SK-N-SH (cell line): ENCODE results near the gene SULF2. TPM values are rescaled to one million over a fixed set of nuclear protein-coding genes. Genes with fewer than 3 reads are reported as not detected.

ENCODE experiments used
- CTCF ChIA-PET: fragments of 300-600, 350-600 bp; formaldehyde crosslinking; extraction: SDS; loops from one replicate; lab custom pipeline; 2021; lab: Yijun Ruan, JAX
- POLR2A ChIA-PET: fragments of 350-600 bp; sonication (Branson Sonifier 250); formaldehyde crosslinking; extraction: SDS; loops from one replicate; lab custom pipeline; 2020; ENCODE audit warnings: antibody characterized with exemption, inconsistent platforms; lab: Yijun Ruan, JAX
- DNase-seq: peaks from one replicate; pipeline ENCODE4 v3.0.0; 2012
- H2AFZ ChIP-seq: fragments of 200-600 bp; sonication (generic); 2 replicates; pipeline ENCODE4 v1.8.1; 2016; ENCODE audit warnings: antibody characterized with exemption, mild to moderate bottlenecking, low read depth
- H3F3A ChIP-seq: fragments of 200-600 bp; sonication (generic); replicated peaks from 2 replicates; pipeline ENCODE3; 2016; ENCODE audit warnings: antibody characterized with exemption, mild to moderate bottlenecking; ENCODE audit not compliant: insufficient read depth
- H3K27ac ChIP-seq, 2 experiments: fragments of 200-500 bp in 1 of 2; fragments of 200-600 bp in 1 of 2; sonication (Bioruptor generic) in 1 of 2; sonication (generic), shearing (Covaris generic) in 1 of 2; 2 replicates each; pipeline versions ENCODE4 v1.5.1 to v1.6.1; 2014 to 2016; ENCODE audit warnings: low read depth in 2 of 2, inconsistent platforms in 1 of 2, low read length in 1 of 2, mild to moderate bottlenecking in 1 of 2, mixed read lengths in 1 of 2
- H3K27me3 ChIP-seq: fragments of 200-600 bp; sonication (generic), shearing (Covaris generic); 2 replicates; pipeline ENCODE4 v1.6.1; 2016; ENCODE audit warnings: mixed run types; ENCODE audit not compliant: insufficient read depth
- H3K36me3 ChIP-seq, 2 experiments: fragments of 200-500 bp in 1 of 2; fragments of 200-600 bp in 1 of 2; sonication (Bioruptor generic) in 1 of 2; sonication (generic) in 1 of 2; replicated peaks in 1 of 2; 2 replicates each; pipeline versions ENCODE3 to v1.5.1; 2014 to 2016; ENCODE audit warnings: low read length in 1 of 2, mild to moderate bottlenecking in 1 of 2; ENCODE audit not compliant: insufficient read depth in 2 of 2, control insufficient read depth in 1 of 2
- H3K4me1 ChIP-seq, 2 experiments: fragments of 200-500 bp in 1 of 2; fragments of 200-600 bp in 1 of 2; sonication (Bioruptor generic) in 1 of 2; sonication (generic), shearing (Covaris generic) in 1 of 2; 2 replicates each; pipeline versions ENCODE4 v1.5.1 to v1.6.1; 2014 to 2016; ENCODE audit warnings: low read depth in 1 of 2, low read length in 1 of 2, mixed run types in 1 of 2; ENCODE audit not compliant: insufficient read depth in 2 of 2, control insufficient read depth in 1 of 2
- H3K4me2 ChIP-seq: fragments of 200-600 bp; sonication (generic), shearing (Covaris generic); 2 replicates; pipeline ENCODE4 v1.6.1; 2017; ENCODE audit warnings: mixed run types
- H3K4me3 ChIP-seq, 2 experiments: fragments of 200-500 bp in 1 of 2; fragments of 200-600 bp in 1 of 2; sonication (Bioruptor generic) in 1 of 2; sonication (generic), shearing (Covaris generic) in 1 of 2; 2 replicates each; pipeline versions ENCODE4 v1.5.1 to v1.8.1; 2014 to 2016; ENCODE audit warnings: low read depth in 2 of 2, inconsistent platforms in 1 of 2, low read length in 1 of 2, mild to moderate bottlenecking in 1 of 2, mixed read lengths in 1 of 2, moderate library complexity in 1 of 2
- H3K79me2 ChIP-seq: fragments of 200-600 bp; sonication (generic); 2 replicates; pipeline ENCODE4 v1.8.1; 2017; ENCODE audit warnings: mild to moderate bottlenecking; ENCODE audit not compliant: insufficient read depth
- H3K9ac ChIP-seq: fragments of 200-600 bp; sonication (generic); 2 replicates; pipeline ENCODE4 v1.6.1; 2017; ENCODE audit warnings: mixed run types
- H3K9me2 ChIP-seq: fragments of 200-600 bp; sonication (generic); 2 replicates; pipeline ENCODE4 v1.6.1; 2017; ENCODE audit warnings: mixed run types
- H3K9me3 ChIP-seq: fragments of 200-600 bp; sonication (generic); 2 replicates; pipeline ENCODE4 v1.6.1; 2017; ENCODE audit warnings: mixed run types, mild to moderate bottlenecking, moderate library complexity
- H4K20me1 ChIP-seq: fragments of 200-600 bp; sonication (generic); 2 replicates; pipeline ENCODE4 v1.6.1; 2017; ENCODE audit warnings: mild to moderate bottlenecking, mixed run types; ENCODE audit not compliant: insufficient read depth
- FOSL2 ChIP-seq: IDR thresholded peaks from 2 replicates; pipeline ENCODE4 v1.4.0; 2012; ENCODE audit warnings: low read depth, mild to moderate bottlenecking, moderate library complexity, borderline replicate concordance
- FOXJ3 ChIP-seq: sonication (generic); formaldehyde crosslinking; IDR thresholded peaks from 2 replicates; pipeline ENCODE4 v1.5.1; 2020; ENCODE audit warnings: mild to moderate bottlenecking, missing genetic modification reagents
- GABPA ChIP-seq: IDR thresholded peaks from 2 replicates; pipeline ENCODE4 v1.4.0; 2012; ENCODE audit warnings: low read depth, mild to moderate bottlenecking
- GATA2 ChIP-seq: sonication (generic); formaldehyde crosslinking; IDR thresholded peaks from 2 replicates; pipeline ENCODE4 v1.5.0; 2020; ENCODE audit warnings: mild to moderate bottlenecking, missing genetic modification reagents
- JUND ChIP-seq: IDR thresholded peaks from 2 replicates; pipeline ENCODE4 v1.4.0; 2012
- MEF2A ChIP-seq: IDR thresholded peaks from 2 replicates; pipeline ENCODE4 v1.4.0; 2012; ENCODE audit warnings: low read depth, borderline replicate concordance
- NRF1 ChIP-seq: IDR thresholded peaks from 2 replicates; pipeline ENCODE4 v1.6.1; 2012; ENCODE audit warnings: low read depth, mild to moderate bottlenecking, low read length
- RAD21 ChIP-seq: IDR thresholded peaks from 2 replicates; pipeline ENCODE4 v1.6.1; 2012; ENCODE audit warnings: mild to moderate bottlenecking, low read length
- SIN3A ChIP-seq: IDR thresholded peaks from 2 replicates; pipeline ENCODE4 v1.6.1; 2012; ENCODE audit warnings: low read depth, mild to moderate bottlenecking, low read length, moderate library complexity, borderline replicate concordance
- TAF1 ChIP-seq: IDR thresholded peaks from 2 replicates; pipeline ENCODE4 v1.6.1; 2012; ENCODE audit warnings: low read depth, mild to moderate bottlenecking, low read length, moderate library complexity, borderline replicate concordance
- TEAD4 ChIP-seq: IDR thresholded peaks from 2 replicates; pipeline ENCODE4 v1.4.0; 2012; ENCODE audit warnings: mild to moderate bottlenecking, borderline replicate concordance; ENCODE audit not compliant: insufficient read depth
- WGBS: methylation state at CpG from one replicate; pipeline ENCODE4 v1.1.6; 2017; ENCODE audit warnings: low lambda C conversion rate; 5-methylcytosine and 5-hydroxymethylcytosine counted together
- polyA plus RNA-seq, 3 experiments: library from polyadenylated mRNA; depleted of rRNA; stranded (reverse); fragments of >200 nt; gene quantifications; 2 replicates each; pipeline ENCODE4 v1.2.3, GENCODE V29; 2012
- TF ChIP-seq, protein P1 (sequence below): IDR thresholded peaks from 2 replicates; pipeline ENCODE4 v1.4.0; 2012; ENCODE audit warnings: low read depth, borderline replicate concordance
- TF ChIP-seq, protein P2 (sequence below): IDR thresholded peaks from 2 replicates; pipeline ENCODE4 v1.6.1; 2012; ENCODE audit warnings: mild to moderate bottlenecking, low read depth, low read length, moderate library complexity

SULF2 gene
- polyA plus RNA-seq, 1 of the 3 experiments (the other 2 are of a cell fraction), result 20.2 TPM

DNA sequence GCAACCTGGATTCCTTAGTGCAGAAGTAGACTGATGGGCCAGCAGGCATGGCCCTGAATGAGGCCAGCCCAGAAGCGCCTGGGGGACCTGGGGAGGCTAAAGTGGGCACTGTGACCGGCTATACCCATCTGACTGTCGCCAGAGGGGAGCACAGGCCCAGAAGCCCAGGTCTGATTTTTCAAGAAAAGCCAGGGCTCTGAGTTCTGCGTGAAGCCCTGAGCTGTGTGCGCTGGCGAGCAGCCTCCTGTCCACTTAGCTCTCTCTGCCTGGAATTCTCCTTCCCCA is 111.7 kb downstream of the SULF2 start:
- no peak overlapping the region for H3K4me2 ChIP-seq
- TF ChIP-seq GATA2 (CRISPR knock-in tag), result no peak
- no peak for TF ChIP-seq GABPA
- TF ChIP-seq, protein P1, sequence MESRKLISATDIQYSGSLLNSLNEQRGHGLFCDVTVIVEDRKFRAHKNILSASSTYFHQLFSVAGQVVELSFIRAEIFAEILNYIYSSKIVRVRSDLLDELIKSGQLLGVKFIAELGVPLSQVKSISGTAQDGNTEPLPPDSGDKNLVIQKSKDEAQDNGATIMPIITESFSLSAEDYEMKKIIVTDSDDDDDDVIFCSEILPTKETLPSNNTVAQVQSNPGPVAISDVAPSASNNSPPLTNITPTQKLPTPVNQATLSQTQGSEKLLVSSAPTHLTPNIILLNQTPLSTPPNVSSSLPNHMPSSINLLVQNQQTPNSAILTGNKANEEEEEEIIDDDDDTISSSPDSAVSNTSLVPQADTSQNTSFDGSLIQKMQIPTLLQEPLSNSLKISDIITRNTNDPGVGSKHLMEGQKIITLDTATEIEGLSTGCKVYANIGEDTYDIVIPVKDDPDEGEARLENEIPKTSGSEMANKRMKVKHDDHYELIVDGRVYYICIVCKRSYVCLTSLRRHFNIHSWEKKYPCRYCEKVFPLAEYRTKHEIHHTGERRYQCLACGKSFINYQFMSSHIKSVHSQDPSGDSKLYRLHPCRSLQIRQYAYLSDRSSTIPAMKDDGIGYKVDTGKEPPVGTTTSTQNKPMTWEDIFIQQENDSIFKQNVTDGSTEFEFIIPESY, result no peak
- TF ChIP-seq FOXJ3 (CRISPR knock-in tag), result no peak
- no peak for TF ChIP-seq TAF1
- TF ChIP-seq NRF1, result no peak
- TF ChIP-seq MEF2A, result no peak
- TF ChIP-seq FOSL2, result no peak
- no peak for TF ChIP-seq SIN3A
- no peak for TF ChIP-seq RAD21
- TF ChIP-seq JUND, result no peak
- TF ChIP-seq TEAD4, result no peak
- TF ChIP-seq, protein P2, sequence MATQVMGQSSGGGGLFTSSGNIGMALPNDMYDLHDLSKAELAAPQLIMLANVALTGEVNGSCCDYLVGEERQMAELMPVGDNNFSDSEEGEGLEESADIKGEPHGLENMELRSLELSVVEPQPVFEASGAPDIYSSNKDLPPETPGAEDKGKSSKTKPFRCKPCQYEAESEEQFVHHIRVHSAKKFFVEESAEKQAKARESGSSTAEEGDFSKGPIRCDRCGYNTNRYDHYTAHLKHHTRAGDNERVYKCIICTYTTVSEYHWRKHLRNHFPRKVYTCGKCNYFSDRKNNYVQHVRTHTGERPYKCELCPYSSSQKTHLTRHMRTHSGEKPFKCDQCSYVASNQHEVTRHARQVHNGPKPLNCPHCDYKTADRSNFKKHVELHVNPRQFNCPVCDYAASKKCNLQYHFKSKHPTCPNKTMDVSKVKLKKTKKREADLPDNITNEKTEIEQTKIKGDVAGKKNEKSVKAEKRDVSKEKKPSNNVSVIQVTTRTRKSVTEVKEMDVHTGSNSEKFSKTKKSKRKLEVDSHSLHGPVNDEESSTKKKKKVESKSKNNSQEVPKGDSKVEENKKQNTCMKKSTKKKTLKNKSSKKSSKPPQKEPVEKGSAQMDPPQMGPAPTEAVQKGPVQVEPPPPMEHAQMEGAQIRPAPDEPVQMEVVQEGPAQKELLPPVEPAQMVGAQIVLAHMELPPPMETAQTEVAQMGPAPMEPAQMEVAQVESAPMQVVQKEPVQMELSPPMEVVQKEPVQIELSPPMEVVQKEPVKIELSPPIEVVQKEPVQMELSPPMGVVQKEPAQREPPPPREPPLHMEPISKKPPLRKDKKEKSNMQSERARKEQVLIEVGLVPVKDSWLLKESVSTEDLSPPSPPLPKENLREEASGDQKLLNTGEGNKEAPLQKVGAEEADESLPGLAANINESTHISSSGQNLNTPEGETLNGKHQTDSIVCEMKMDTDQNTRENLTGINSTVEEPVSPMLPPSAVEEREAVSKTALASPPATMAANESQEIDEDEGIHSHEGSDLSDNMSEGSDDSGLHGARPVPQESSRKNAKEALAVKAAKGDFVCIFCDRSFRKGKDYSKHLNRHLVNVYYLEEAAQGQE, result no peak
- TF ChIP-seq, all 33 proteins: peak for 0
- ChIA-PET POLR2A (no interaction called here), CTCF (interaction anchor here (0.7 to 24.9 kb wide), 3 partner anchors 11 to 950 kb away, joined by 3 to 437 read pairs (median 36); no protein-coding TSS in a partner anchor)
- Histone ChIP-seq H4K20me1 (no peaks in the 10 kb centered on the region), H3K79me2 (no peaks in the 10 kb centered on the region), H2AFZ (no peak overlapping the region), H3K9me3 (no peaks in the 10 kb centered on the region), H3K36me3 (peaks cover 0 to 5% of the 10 kb centered on the region in 2 experiments), H3K4me1 (no peaks in the 10 kb centered on the region; a peak in 1 of 4 replicates), H3F3A (no peaks in the 10 kb centered on the region), H3K9ac (no peak overlapping the region), H3K27ac (no peak overlapping the region), H3K27me3 (no peaks in the 10 kb centered on the region), H3K4me3 (no peak overlapping the region), H3K9me2 (no peaks in the 10 kb centered on the region)
- 34% methylated on average over 3 of the region's 6 CpGs for WGBS
- no peak for DNase-seq
